ENCODE data around the gene MAGI2. TPM values are rescaled to one million over a fixed set of nuclear protein-coding genes. Genes with fewer than 3 reads are reported as not detected.

Gene MAGI2
- total RNA-seq: 1.6 and 3.7 TPM in 2 replicates

GRCh38 chr7:79453558-79454360 lies at the start of gene MAGI2:
Gene MAGI2, minus strand, starts transcription at chr7:79453667. Its CDS starts 347 bp downstream, at chr7:79453320.

Measured in epithelial cell of alveolus of lung (primary cell).